Activated CD4-positive, alpha-beta T cell treated with anti-CD3 and anti-CD28 coated beads, Interleukin-2, amount 50 U/mL, for 4 hours (primary cell): Measurements from ENCODE around the gene ZDHHC8.

Experiments
- DNase-seq, 2 experiments: peaks; one replicate each; pipeline ENCODE4 v3.0.0-alpha.2; 2020

ZDHHC8 gene

DNA sequence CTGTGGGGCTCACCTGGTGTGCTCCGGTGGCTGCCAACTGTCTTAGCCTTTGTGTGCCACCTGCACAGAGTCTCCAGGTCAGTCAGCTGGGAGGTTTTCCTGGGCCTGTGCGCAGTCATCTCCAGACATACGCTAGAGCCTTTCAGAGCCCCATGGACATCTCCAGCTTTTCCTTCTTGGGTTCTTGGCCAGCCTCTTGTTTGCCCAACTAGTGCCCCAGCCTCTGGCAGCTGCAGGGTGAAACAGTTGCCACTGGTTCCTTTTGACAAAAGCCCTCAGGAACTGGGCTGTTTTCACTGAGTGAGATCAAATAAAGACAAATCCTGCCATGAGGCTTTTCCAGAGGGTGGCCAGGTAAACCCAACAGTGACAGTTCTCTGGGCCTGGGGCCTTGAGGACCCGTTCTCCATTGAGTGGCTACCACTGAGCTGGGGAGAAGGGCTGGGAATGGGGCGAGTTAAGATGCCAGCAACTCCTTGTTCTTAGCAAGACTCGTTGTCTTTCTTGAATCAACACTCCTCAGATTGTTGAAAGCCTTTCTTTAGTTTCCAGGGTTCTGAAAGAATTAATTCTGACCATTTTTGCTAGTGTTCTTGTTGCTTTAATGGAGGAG is 32.4 kb upstream of the ZDHHC8 start:
- DNase-seq: no peak

DNA sequence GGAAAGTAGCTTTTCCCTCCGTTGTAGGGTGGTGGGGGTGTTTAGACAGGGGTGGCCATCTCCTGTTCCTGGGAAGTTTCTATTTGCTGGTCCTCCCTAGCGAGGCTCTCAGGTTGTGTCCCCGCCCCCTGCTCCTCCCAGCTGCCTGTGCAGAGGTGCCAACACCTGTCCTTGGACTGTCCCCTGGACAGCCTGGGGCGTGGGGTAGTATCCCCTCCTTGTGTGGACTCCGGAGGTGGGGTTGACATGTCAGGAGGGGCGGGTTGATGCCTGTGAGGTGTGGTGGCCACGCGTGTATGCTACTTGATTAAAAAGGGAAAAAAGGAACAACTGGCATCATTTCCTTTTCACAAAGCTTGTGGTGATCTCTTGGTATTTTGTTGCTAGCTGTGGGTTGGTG is 30.0 kb upstream of the ZDHHC8 start:
- DNase-seq: no peak

DNA sequence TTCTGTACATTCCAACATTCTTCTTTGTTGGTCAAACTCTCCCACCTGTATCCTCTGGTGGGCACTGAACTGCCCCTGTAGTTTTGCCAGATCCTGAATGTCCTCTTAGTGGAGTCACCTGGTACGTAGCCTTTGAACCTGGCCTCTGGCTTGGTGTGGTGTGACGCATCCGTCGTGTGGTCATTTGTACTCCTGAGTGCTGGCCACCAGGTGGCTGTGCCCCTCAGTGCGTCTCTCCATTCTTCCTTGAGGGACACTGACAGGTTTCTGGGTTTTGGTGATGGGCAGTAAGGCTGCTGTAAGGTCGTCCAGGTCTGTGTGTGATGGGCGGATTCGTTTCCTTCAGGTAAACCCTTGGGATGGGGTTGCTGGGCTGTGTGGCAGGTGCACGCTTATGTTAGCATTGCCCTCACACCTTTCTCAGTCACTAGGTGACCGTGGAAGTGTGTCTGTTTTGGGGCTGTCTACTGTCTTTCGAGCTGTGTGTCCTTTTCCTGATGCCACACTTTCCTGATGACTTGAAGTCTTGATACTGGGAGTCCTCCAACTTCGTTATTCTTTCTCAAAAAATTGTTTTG is 29.3 kb upstream of the ZDHHC8 start:
- no peak for DNase-seq

DNA sequence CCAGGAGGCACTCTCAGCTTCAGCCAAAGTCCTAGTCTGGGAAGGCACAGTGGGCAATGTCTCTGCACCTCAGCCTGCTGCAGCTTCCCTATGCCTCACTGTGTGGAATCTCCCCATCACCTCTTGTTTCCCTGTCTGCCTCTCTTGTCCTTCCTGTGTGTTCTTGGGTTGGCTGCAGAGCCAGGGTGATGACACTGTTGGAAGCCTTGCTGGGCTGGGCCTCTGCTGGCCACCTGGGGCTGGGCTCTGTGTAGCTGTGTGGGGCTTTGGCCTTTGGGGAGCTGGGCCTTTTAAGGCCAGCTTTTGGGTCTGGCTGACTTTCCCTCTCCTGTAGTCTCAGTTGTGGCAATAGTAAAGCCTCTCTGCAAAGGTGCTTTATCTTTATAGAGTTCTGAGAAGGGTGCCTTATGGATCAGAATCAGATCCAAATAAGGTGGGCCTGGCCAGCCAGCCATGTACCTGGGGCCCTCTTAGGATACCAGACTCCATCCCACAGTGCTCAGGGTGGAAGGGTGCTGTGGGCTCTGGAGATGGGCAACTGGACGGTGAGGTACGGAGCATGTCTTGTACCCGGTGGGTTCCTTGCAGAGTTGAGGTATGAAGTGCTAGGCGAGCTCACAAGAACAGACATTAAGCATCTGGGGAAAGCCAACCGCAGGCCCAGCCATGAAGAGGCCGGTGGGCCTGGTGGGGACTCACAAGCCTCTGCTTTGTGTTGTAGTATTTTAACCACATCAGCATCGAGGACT is 26.0 kb upstream of the ZDHHC8 start:
- DNase-seq: no peak

DNA sequence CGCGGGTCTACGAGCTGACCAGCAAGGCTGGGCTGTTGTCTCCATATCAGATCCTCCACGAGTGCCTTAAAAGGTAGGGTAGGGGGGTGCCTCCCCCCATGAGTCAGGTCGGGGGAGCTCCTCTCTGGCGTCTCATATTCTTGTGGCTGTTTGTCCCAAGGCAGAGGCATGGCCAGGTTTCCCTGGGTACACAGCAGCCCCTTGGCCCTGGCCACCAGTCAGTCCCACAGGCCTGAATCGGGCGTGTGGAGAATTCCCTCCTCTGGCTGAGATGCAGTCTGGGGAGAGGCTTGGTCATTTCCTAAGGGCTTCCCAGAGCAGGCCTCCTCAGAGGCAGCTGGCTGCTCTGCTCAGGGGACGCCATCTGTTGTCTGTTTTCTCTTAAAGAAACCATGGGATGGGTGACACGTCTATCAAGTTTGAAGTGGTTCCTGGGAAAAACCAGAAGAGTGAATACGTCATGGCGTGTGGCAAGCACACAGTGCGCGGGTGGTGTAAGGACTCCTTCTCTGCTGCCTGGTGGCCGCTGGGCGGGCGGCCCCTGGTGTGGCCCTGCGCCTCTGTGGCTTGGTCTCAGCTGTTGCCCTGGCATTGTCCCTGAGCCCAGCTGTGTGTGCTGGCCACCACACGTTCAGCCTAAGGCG is 25.3 kb upstream of the ZDHHC8 start:
- no peak for DNase-seq

DNA sequence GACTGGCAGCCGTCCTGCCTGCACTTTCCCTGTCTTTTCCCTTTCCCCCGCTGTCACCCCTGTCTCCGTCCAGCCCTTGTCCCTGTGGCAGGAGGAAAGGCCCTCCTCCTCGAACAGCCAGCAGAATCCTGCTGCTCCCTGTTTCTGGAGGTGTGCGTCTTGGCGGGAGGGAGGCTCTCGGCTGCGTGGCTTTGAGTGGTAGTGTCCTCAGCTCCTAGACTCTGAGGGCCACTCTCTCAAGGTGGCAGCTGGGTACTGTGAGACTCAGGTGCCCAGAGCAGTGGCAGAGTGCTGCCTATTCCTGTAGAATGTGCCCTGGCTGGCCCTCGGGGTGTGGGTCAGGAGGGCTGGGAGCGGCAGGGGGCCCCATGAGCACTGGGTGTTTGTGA is 24.8 kb upstream of the ZDHHC8 start:
- DNase-seq: no peak

DNA sequence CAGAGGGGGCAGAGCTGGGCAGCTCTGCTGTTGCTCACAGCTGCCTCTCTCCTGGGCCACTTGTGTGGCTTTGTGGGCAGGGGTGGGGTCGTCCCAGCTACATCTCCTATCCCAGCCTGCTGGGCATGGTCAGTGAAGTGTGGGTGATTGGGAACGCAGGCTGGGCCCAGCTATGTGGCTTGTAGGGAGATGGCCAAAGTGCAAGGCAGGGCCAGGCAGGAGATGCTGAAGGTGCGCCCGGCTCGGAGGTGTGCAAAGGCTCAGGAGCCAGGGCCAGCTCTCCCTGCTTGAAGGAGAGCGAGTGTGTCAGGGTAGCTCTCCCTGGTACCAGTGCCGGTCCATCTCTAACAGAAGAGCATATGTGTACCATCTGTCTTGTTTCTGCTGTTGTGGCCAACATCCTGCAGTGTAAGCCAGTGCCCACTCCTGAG is 24.1 kb upstream of the ZDHHC8 start:
- DNase-seq: no peak

DNA sequence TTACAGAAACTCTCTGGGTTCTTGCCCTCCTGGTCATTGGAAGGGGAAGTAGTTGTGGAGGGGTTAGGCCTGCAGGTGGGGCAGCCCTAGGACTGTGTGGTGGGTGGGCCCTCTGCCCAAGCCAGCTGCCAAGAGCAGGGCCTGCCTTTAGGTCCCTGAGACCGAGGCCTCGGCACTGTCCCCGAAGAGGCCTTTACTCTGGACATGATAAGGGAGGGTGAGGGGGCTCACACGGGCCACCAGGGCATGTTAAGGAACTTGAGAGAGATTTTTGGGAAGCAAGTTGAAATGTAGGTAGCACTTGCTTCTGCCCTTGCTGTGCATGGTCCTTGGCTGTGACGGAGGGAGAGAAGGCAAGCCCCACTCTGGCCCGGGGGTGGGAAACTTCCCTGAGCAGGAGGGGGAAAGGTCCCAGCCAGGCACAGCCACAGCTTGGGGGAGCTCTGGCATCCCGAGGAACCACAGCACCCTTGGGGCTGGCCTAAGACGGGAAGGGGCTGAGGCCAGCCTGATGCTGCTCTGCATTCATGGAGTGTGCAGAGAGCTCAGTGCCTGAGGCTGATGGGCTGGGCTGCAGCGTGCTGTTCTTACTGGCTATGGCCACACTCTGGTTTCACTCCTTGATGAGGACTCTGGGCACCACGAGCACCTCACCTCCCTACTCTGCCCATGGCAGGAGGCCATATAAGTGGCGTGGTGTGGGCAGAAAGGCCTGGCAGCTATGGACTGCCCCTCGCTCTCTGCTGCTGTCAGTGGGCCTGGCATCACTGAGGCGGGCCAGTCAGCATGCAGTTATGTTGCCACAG is 23.4 kb upstream of the ZDHHC8 start:
- no peak for DNase-seq

DNA sequence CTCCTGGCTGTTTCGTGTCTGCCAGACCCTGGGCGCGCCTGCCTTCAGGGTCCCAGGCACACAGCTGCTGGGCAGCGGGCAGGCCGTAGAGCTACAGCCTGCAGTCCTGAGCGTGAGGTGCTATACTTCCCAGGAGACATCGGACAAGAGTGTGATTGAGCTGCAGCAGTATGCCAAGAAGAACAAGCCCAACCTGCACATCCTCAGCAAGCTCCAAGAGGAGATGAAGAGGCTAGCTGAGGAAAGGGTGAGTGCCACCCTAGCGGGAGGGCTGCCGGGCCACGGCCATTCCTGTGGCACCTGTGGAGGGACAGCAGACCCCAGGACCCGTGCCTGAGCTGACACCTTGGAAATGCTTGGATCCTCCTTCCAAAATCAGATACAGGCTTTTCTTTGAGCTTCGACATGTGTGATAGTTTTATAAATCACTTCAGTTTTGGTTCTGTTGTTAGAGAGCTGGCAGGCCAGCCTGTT is 22.8 kb upstream of the ZDHHC8 start:
- DNase-seq: no peak

DNA sequence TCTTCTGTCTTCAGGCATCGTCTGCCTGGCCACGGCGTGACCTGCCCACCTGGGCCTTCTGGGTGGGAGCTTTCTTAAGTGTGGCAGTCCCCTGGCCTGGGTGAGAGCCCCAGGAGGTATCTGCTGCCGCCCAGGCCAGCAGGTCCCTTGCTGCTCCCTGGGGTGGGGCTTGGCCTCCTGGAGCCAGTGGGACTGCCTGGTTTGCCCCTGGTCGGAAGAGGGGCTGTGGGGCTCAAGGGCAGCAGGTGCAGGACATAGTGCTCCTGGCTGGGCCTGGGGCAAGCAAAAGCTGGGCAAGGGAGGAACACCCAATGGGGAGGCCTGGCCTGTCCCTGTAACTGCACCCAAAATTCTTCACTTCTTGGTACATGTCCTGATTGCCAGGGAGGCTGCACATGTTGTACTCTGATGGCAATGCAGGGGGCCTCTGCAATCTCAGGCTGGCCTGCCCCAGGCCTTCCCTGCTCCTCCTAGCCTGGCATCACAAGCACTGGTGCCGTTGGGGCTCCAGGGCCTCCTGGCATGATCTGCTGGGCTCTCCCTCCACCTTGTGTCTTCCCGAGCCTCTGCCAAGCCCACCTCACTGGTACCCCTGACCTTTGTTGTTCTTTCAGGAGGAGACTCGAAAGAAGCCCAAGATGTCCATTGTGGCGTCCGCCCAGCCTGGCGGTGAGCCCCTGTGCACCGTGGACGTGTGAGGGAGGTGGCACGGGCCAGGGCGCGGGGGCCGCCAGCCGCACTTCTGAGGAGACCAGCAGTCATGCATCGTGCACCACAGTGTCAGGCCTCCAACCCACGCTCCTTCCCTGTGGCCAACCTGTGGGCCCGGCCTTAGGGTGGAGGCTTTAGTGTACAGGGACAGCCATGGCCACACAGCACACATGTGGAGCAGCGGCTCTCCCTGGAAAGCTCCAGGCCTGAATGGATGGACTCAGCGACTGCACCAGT is 21.9 kb upstream of the ZDHHC8 start:
- DNase-seq: no peak

DNA sequence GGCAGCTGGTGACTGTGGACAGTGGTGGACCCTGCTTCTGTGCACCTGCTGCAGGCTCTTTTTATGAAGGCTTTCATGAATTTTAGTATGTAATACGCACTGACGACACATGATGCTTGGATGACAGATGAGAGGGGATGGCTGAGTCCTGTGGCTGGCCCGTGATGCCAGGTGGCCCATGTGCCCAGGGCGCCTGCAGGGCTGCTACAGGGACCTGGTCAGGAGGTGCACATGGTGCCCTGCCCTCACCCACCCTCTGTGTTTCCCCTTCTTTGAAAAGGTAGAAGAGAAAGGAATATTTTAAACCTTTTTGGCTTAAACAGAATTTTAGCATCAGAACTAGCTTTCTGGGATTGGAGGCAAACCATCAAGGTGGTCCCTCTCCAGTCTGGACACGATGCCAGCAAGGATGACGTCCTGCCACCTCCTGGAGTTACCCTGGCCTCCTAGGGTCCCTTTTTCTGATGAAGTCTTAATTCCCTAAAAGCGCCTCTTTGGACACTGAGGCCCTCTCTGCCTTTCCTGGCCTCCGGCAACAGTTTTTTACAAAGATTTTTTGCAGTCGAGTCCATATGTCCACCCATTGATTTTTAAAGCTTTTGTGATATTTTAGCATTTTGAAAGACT is 21.1 kb upstream of the ZDHHC8 start:
- no peak for DNase-seq

DNA sequence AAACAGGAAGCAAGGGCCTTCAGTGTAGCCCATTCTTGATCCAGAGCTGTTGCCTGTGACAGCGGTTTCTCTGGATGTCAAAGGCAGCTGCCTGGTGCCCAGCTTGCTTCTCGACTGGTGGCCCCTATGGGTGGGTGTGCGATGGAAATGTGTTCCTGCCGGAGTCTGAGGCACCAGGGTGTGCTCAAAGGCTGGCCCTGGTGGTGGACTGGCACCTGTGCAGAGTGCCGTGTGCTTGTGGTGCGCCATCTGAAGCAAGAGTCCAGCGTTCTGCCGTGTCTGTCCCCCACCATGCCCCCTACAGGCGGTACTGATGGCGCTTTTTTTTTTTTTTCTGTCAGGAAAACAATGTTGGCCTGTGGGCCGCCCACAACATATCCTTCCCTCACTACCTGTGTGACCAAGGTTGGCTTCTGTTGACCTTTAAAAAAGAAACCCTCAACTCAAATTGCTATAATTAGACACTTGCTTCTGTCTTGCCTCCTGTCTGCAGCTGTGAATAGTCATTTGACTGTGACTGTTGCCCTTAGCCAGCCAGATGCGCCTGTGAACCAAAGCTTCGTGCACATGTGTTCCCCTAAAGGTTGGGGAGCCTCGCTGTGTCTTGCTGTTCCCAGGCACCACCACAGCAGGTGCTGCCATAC is 20.4 kb upstream of the ZDHHC8 start:
- no peak for DNase-seq

DNA sequence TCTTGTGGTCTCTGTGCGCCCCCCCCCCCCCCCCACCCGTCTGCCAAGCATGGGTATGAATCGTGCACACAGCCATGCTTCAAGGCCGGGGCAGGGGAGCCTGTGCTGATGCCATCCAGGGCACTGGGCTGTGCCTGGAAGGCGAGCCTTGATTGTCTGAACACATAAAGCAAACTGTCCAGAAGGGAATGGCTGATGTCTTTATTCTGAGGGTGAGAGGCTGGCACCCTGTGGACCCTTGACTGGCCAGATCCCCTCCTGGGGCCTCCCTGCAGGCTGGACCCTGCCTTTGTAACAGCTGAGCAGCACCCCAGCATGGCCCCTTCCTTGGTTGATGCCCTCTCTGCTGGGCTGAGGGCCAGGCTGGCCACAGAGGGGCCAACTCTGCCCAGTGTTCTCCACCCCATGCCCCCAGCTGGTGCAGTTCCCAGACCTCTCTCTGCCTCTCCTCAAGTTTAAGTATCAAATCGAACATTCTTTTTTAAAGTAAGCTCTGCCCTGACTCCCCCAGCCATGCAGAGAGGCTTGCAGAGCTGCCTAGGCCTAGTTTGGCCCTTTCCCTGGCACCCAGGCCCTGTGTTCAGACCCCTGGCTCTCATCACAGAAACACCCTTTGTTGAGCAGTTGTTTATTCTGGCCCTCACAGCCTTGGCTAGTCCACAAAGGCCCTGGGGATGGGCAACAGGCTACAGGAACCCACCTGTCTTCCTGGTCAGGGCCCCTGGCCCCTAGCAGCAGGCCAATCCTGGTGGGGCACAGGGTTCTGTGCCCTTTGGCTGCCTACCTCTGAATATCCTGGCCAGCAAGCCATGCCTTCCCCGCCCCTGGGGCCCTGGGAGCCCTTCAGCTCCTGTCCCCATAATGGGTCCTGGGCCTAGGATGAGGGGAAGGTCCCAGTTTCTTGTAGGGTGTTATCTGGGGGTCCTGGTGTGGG is 19.6 kb upstream of the ZDHHC8 start:
- no peak for DNase-seq

DNA sequence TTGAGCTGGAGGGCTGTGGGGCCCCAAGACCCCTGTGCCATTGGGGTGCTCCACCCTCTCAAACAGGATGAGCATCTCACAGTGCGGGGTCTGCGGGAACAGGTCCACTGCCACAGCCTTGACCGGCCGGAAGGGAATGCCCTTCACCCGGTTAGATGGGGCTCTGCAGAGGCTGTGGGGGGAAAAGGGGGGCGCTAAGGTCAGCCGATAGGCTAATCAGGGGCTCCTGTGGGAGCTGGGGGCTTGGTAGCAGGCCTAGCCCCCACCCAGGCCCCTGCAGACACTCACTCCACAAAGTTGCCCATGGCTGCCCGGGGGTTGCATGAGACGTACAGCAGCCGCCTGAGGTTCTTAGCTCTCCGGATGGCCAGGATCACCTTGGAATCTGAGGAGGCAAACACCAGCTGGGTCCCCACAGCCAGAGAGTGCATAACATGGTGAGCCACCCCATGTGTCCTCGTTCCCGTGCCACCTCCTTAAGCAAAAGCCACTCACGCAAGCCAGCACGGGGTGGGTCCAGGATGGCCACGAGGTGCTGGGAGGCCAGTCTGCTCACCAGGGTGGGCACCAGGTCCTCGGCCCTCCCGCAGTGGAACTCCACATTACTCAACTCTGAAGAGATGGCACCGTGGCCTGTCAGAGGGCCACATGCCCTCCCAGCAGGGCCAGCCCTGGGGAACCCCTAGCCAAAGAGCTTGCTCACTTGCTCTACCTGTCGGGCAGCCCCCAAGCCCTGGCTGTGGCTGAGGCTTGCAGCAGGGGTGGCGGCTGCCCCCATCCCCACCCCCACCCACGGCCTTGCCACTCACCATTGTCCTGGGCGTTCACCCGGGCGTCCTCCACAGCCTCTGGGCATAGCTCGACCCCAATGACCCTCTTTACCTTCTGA is 18.7 kb upstream of the ZDHHC8 start:
- DNase-seq: no peak

DNA sequence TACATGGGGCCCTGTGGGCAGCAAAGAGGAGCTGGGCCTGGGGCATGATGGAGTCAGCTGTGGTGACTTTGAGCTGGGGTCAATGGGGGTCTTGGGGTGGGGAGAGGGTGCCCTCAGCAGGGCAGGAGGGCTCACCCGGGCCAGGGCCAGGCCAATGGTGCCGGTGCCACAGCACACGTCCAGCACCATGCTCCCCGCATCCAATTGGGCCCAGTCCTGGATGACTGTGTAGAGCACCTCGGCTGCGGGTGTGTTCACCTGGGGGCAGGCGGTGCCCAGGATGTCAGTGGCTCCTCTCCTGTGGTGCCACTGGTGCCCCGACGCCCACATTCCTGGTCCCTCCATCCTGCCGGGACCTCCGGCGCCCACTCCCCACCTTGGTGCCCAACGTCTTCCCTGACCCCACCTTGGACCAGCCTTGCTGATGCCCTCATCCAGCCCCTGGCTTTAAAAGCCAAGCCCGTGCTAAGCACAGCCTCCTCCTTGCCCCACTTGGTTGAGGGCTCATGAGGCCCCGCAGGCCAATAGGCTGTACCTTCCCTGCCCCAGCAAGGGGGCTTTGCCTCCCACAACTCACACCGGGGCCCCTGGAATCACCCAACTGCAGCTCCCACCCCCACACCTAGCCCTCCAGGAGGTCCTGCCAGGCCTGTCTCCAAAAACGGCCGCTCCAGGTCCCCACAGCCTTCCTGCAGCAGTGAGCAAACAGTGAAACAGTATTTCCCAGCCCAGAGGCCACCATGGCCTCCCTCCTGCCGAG is 17.9 kb upstream of the ZDHHC8 start:
- DNase-seq: no peak

DNA sequence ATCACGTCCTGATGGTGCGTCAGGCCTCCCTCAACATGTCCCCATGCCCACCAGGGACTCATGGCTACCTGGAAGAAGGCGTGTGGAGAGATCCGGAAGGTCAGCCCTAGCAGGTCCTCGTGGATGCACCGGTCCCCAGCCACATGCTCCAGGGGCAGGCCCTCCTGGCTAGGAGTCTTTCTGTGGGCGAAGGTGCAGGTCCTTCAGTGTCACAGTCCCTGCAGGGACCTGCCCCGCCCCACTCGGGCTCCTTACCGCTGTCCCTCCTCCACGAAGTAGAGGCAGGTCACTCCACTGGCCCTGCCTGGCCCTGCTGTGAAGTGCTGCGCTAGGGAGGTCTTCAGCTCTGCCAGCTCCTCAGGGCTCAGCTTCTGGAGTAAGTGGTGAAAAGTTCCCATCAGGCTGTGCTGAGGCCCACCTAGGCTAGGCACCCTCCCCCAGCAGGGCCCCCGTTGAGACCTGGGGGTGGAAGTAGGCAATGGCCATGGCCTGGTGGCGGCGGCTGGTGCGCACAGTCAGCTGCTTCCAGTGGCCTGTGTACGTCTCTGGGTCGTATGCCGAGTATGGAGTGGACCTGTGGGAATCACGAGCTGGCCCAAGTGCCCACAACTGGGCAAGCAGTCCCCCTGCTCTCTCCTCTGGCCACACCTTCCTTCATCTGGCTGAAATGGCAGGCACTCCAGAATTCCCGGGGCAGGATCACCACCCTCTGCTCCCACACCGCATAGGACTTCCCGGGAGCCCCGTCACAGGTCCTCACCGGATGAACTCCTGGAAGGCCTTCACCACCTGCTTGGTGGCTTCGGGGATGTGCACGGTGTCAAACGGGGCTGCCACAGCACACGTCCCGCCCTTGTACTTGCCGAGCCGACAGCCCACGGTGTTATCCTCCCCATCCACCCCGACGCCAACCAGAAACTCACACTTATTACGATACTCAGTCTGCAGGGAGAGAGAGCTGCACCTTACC is 16.8 kb upstream of the ZDHHC8 start:
- no peak for DNase-seq
